ENCODE measurements around the gene NPTX1. TPM values are rescaled to one million over a fixed set of nuclear protein-coding genes. Genes with fewer than 3 reads are reported as not detected.
A peak's percentile ranks its signal among the peaks of the same experiment; 100 is the strongest.

Gene NPTX1
- total RNA-seq, 1 donor from 2014 or later = 0.25 TPM

- DNase-seq (ENCODE audit: low spot score) = no peak
- no peak for ATAC-seq
Measured at GRCh38 chr17:80446645-80447405, 29.6 kb downstream of the NPTX1 start.

DNA sequence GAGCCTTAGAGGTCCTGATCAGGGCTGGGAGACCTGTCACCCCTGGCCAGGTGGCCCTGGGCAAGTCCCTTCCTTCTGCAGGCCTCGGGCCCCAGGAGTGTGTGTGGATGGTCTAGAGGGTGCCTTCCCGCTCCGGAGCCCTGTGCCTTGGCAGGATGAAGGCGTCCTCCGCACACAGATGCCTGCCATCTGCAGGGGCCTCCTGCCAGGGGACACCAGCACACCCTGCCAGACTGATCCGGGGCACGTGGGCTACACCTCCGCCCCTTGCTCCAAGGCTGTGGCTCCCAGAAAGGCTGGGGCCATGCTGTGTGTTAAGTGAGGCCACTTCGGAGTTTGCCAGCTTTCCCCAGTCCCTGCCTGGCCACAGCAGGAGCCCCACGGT is 30.7 kb downstream of the NPTX1 start:
- ATAC-seq (no peak), DNase-seq (ENCODE audit: low spot score) (no peak)

DNA sequence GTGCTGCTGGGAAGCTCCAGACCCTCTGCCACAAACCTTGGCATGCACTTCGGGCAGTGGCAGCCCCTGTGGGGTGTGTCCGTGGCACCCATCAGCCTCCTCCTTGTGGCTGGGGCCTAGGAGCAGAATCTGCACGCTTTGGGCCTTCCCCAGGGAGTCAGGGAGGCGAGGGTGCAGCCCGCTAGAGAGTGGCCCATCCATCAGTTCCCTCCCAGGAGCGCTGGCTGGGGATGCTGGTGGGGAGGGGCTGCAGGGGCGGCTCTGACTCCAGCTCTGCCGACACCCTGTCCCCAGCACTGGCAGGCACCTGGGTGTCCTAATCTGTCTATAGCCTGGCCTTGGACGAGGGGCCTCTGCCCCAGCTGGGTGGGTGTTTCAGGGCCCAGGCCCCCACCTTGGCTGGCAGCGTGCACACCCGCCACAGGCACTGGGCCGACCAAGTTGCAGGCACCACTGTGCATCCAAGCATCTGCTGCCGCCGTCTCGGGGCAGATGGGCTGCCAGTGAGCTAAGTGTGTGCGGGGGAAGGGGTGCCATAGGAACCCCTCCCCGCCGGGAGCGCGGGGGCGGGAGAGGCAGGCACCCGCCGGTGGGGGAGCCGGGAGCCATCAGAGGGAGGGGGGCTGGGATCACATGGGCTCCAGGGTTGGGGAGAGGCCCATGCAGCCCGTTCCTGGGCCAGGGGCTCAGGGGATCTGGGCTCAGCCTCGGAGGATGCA is 31.2 kb downstream of the NPTX1 start:
- ATAC-seq (no peak), DNase-seq (ENCODE audit: low spot score) (no peak)

DNA sequence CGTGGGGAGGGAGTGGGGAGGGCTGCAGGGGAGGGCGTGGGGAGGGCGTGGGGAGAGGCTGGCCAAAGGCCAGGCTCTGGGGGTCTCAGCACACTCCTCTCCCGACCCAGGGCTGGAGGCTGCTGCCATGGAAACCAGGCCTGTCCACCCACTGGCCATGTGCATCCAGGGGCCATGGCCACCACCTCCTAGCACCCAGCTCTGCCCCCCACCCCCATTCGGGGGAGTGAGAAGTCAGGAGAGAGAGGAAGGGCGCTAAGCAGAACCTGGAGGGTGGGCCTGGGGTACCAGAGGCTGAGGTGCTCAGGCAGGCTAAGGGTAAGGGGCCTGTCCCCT is 31.8 kb downstream of the NPTX1 start:
- ATAC-seq (no peak), DNase-seq (ENCODE audit: low spot score) (no peak)

DNA sequence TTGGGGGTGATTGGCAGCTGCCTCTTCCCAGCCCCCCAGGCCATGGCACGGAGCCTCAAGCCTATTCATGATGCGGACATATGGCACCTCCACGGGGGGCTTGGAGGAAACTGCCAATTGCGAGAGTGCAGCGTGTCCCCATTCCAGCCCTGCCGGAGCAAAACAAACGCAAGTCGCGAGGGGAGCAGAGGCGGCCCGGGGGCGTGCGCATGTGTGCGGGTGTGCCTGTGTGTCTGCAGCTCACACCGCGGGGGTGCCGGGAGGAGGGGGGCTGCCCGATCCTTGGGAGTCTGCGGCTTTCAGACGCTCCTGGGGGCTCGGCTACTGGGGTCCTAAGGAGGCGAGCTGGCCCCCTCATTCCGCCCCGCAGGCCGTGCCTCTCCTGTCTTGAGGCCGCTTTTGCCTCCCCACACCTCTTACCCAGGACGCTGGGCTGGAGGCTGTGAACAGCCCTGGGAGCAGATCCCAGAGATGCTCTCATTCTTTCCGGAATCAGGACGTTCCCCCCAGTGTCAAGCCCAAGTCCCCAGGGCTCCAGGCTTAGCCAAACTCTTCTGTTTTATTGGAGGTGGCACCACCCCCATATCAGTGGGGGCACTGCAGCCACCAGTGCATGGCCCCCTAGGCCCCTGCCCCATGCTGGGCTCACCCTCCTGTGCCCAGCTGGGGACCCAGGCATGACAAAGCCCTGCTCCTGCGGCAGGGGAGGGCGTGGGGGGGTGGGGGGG is 32.3 kb downstream of the NPTX1 start:
- ATAC-seq (no peak), DNase-seq (ENCODE audit: low spot score) (no peak)

DNA sequence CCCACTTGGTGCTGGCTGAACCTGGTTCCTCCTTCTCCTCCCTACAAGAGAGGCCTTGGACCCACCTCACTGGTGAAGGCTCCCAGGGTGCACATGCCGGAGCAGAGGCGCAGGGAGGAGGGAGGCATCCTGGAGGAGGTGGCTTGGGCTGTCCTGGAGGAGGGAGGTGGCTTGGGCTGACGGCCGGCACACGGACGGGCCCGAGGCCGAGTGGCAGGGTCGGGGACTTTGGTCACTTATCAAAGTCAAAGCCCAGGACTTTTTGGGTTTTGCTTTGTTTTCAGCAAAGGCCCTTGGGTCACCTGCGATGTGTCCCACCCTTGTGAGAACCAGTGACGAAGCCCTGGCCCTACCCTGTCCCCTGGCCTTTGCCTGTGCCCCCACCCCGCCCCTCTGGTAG is 32.9 kb downstream of the NPTX1 start:
- ATAC-seq (peak; percentile 54), DNase-seq (ENCODE audit: low spot score) (no peak)

DNA sequence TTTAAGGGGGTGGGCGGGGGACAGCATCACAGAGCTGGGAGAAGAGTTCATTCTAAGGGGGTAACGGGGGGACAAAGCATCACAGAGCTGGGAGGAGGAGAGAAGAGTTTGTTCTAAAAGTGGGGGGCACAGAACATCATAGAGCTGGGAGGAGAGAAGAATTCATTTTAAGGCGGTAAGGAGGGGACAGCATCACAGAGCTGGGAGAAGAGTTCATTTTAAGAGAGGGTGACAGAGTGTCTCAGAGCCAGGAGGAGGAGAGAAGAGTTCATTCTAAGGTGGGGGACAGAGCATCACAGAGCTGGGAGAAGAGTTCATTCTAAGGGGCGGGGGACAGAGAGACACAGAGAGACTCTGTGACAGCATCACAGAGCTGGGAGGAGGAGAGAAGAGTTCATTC is 33.6 kb downstream of the NPTX1 start:
- DNase-seq (ENCODE audit: low spot score) = no peak
- ATAC-seq = no peak

DNA sequence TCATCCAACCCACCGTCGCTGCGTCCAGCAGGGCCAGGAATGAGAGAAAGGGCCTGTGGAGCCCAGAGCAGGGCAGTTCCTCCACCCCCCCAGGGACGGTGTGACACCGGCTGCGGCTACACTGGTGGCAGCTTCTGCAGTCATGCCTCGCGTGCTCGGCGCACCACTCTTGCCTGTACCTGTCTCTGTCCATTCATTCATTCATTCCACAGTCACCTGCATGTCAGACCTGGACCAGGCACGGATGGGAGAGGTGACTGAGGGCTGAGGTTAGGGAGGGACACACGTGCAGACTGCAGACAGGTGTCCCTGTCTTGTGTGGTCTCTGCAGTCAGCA is 34.1 kb downstream of the NPTX1 start:
- DNase-seq (ENCODE audit: low spot score) (no peak), ATAC-seq (no peak)

DNA sequence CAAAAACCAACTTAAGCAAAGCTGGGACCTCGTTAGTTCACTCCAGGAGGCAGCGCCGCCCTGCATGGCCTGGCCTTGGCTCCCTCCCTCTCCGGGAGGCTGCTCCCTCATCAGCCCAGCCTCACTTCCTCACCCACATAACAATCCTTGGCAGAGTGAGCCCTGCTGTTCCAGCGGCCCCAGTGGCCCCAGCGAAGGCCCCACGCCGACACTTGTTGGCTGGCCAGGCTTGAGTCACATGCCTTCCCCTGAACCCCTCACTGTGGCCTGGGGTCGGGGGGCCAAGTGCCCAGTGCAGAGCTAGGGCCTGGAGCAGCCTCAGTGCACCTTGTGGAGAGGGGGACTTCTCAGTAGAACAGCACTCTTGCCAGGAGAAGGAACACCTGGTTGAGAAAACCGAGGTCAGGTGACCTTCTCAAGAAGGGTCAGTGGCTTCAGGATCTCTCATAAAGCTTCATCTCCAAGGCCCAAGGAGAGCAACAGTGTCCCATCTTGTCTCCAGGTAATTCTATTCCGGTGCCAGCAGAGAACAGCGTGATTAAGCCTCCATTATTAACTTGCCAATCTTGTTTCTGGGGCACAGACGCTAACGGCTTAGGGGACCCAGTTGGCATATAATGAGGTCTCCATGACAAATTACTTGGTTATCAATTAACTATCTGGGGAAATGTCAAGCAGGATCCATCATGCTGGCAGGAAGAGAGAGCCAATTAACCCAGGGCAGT is 34.6 kb downstream of the NPTX1 start:
- ATAC-seq = no peak
- no peak for DNase-seq (ENCODE audit: low spot score)

DNA sequence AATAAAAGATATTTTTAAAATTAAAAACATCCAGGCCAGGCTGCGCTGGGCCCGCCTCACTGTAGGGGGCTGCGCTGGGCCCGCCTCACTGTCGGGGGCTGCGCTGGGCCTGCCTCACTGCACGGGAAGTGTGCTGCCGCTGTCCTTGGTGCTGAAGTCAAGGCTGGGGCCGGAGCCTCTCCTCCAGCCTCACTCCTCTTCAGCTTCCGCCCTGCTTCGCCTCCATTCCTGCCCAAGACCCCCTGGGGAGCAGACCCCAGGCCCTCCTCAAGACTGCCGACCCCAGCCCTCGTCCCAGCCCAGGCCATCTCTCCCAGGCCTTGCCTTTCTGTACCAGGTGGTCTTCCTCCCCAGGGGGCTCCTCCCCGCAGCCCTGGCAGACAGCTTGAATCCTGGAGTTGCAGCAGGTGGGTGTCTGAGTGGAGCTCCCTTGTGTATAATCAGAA is 35.3 kb downstream of the NPTX1 start:
- no peak for DNase-seq (ENCODE audit: low spot score)
- ATAC-seq = peak; percentile 42

DNA sequence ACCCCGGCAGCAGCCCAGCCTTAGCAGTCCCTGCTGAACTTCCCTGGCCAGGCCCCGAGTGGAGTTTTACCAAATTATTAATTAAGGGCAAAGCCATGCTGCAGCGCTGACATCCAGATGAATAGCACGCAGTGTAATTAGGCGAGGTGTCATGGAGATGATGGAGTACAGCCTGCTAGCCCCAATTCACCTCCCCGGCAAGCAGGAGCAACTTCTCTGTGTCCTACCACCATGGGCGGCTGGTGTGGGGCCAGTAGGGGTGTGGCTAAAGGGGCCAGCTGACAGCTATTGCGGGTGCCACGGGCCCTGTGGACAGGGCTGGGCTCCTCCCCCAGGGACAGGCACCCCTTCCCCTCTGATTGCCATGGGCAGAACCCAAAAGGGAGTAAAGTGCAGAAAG is 36.9 kb downstream of the NPTX1 start:
- no peak for DNase-seq (ENCODE audit: low spot score)
- ATAC-seq = no peak

DNA sequence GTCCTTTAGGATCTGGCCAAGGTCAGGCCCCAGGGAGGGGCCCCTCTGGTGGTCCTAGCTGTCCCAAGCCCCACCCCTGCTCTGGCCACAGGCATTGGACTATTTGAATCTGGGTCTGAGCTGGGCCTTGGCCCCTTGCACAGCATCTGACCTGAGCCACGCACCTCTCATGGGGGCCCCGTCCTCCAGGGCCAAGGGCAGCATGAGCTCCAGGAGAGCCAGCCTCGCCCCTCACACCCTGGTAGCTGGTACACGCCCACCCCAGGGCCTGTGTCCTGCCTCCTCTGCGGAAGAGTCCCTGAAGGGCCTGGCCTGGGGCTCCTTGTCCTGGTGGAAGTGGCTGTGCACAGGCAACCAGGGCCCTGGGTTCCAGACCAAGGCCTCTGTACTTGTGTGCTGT is 37.6 kb downstream of the NPTX1 start:
- DNase-seq (ENCODE audit: low spot score) (no peak), ATAC-seq (no peak)

DNA sequence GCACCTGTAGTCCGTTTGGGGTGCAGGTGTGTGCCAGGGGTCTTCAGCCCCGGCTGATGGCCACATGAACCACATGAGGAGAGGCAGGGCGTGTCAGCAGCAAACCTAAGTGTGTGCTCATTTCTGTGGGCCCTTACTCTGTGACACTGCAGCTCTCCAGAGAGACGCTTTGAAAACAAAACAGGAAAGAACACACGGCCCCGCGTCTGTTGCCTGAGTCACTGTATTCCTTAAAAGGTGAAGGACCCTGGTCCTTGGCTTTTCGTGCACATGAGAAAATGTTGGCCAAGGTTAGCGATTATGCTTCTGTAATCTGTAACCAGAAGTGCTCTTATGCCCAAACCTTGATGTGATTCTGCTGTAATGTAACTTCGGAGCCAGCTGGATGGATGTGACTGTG is 38.9 kb downstream of the NPTX1 start:
- no peak for ATAC-seq
- no peak for DNase-seq (ENCODE audit: low spot score)

- DNase-seq (ENCODE audit: low spot score) = no peak
Measured at GRCh38 chr17:80433916-80434666, 42.3 kb downstream of the NPTX1 start.

DNA sequence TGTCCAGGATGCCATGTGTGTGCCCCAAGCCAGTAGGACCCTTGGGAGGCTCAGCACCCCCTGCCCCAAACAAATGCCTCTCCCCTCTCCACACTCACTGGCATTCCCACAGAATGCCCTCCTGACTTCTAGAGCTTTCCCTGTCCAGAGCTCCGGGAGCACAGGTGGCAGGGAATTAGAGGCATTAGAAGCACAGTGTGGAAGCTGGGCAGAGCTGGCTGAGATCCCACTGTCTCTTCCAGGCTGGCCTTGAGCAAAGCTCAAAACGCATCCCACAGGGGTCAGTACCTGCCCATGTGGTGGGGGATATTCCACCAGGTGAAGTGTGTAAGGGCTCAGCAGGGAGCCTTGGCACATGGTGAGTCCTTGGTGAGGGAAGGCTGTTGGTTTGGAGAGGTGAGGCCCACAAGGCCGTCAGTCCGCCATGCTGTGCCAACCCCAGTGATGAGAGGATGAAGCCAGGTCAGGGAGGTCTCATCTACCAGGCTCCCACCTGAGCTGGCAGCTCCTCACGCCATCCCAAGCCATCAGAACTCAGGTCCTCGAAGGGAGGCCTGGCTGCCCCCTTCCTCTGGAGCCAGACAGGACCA is 43.4 kb downstream of the NPTX1 start:
- DNase-seq (ENCODE audit: low spot score) (no peak), ATAC-seq (no peak)

More at GRCh38 chr17:80433916-80434666, 42.3 kb downstream of the NPTX1 start:
- no peak for ATAC-seq

- ATAC-seq = no peak
Measured at GRCh38 chr17:80432350-80432955, 44.0 kb downstream of the NPTX1 start.

GRCh38 chr17:80431246-80432195 is 44.9 kb downstream of the NPTX1 start:
- ATAC-seq (no peak), DNase-seq (ENCODE audit: low spot score) (no peak)

More at GRCh38 chr17:80432350-80432955, 44.0 kb downstream of the NPTX1 start:
- no peak for DNase-seq (ENCODE audit: low spot score)

DNA sequence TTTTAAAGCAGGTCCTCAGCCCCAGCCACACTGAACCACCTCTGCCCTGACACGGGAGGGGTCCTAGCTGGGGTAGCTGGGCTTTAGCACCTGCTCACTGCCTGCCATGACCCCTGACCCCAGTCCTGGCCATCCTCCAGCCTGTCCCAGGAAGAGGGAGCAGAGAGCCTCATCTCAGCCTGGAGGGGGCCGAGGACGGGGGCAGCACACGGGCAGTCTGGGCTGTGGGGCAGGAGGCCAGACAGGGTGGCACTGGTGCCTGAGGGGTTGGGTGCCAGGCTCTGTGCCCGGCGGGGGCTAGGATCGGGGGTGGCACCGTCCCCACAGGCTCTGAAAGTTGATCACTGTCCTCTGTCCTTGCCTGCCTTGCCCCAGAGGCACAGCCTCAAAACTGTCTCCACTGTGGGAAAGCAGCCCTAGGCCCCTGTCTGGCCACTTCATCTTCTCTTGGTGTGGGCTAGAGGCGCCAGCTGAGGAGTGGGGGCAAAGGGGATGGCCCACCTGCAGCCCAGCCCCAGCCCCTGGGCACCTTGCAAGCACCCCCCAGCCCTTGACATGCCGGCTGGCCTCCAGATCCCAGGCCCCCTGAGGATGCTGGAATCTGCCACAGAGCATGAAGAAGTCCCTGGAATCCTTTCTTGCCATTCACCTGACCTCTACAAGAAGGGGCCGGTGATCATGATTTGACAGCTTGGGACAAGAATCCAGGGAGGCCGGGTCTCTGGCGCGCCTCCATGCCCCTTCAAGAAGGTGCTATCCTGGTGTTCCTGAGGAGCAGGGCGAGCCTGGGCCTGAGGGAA is 45.8 kb downstream of the NPTX1 start:
- ATAC-seq (no peak), DNase-seq (ENCODE audit: low spot score) (no peak)
